SH-SY5Y (cell line): Measurements from ENCODE around the gene SNRPN.
A peak's percentile ranks its signal among the peaks of the same experiment; 100 is the strongest.

Experiments used
- GATA2 ChIP-seq: IDR thresholded peaks from 2 replicates; pipeline ENCODE4 v1.6.1; 2011; ENCODE audit warnings: mild to moderate bottlenecking, low read depth, low read length
- GATA3 ChIP-seq: IDR thresholded peaks from 2 replicates; pipeline ENCODE4 v1.6.1; 2011; ENCODE audit warnings: low read depth, mild to moderate bottlenecking, low read length, moderate library complexity

SNRPN gene

GRCh38 chr15:24954783-24955530 lies at the start of gene SNRPN, which contains the start of gene SNURF:
TSS of gene SNRPN (plus strand) at chr15:24954987. CDS start at chr15:24974454, 19,467 bp downstream.
TSS of gene SNURF (plus strand) at chr15:24954987. CDS start at chr15:24955049, 62 bp downstream.
- TF ChIP-seq GATA3 (no peak), GATA2 (no peak)

GRCh38 chr15:24916305-24917009 lies 38.3 kb upstream of the SNRPN start:
- no peak for TF ChIP-seq GATA3
- no peak for TF ChIP-seq GATA2

GRCh38 chr15:24917431-24917830 lies 37.4 kb upstream of the SNRPN start:
- TF ChIP-seq GATA3, result no peak
- no peak for TF ChIP-seq GATA2

GRCh38 chr15:24919446-24919845 lies 35.3 kb upstream of the SNRPN start:
- TF ChIP-seq GATA2, result no peak
- no peak for TF ChIP-seq GATA3

- TF ChIP-seq GATA3 (no peak), GATA2 (no peak)
These were observed 30.6 kb upstream of the SNRPN start for GRCh38 chr15:24924153-24924552.

- no peak for TF ChIP-seq GATA2
- no peak for TF ChIP-seq GATA3
These were observed 30.2 kb upstream of the SNRPN start for GRCh38 chr15:24924621-24925020.

- TF ChIP-seq GATA3 (no peak), GATA2 (no peak)
These were observed 21.1 kb upstream of the SNRPN start for GRCh38 chr15:24933716-24934115.

- TF ChIP-seq GATA2 (no peak), GATA3 (no peak)
These were observed 14.6 kb upstream of the SNRPN start for GRCh38 chr15:24940236-24940635.

- no peak for TF ChIP-seq GATA2
- TF ChIP-seq GATA3, result no peak
These were observed 11.4 kb upstream of the SNRPN start for GRCh38 chr15:24943361-24943760.

- no peak for TF ChIP-seq GATA2
- TF ChIP-seq GATA3, result no peak
These were observed 9.8 kb upstream of the SNRPN start for GRCh38 chr15:24944954-24945353.

GRCh38 chr15:24945711-24946110 lies 9.1 kb upstream of the SNRPN start:
- no peak for TF ChIP-seq GATA3
- no peak for TF ChIP-seq GATA2

- no peak for TF ChIP-seq GATA2
- no peak for TF ChIP-seq GATA3
These were observed 6.3 kb upstream of the SNRPN start for GRCh38 chr15:24948495-24948894.

GRCh38 chr15:24955531-24955921 lies 739 bp downstream of the SNRPN start:
- TF ChIP-seq GATA2, result no peak
- TF ChIP-seq GATA3, result no peak

- no peak for TF ChIP-seq GATA3
- TF ChIP-seq GATA2, result 0 out of 2 replicates have a peak, but pooled peaks have one; percentile 11
These were observed 1.5 kb downstream of the SNRPN start for GRCh38 chr15:24956111-24956838.

- TF ChIP-seq GATA3 (no peak), GATA2 (no peak)
These were observed 2.9 kb downstream of the SNRPN start for GRCh38 chr15:24957691-24958090.
